Fibroblast of skin of left biceps (primary cell): ENCODE data around the gene GPS2.
"Not testable (repeated sequence)": the region's sequence is repeated elsewhere in the genome, so short reads cannot be mapped to it uniquely, and the experiment has no call there.

Source experiments
- DNase-seq, 2 experiments: peaks; one replicate each; pipeline ENCODE4 v3.0.0-alpha.2; 2013; ENCODE audit warnings: low read depth in 2 of 2

GPS2 gene

GRCh38 chr17:7314719-7315569 is at the start of gene GPS2:
GPS2 (minus strand) TSS chr17:7315360; CDS start chr17:7315052, 308 bp downstream.
- peak; percentile 28 to 36 for DNase-seq

- DNase-seq: no peak
Observed at GRCh38 chr17:7363311-7363710, 48.2 kb upstream of the GPS2 start.

DNA sequence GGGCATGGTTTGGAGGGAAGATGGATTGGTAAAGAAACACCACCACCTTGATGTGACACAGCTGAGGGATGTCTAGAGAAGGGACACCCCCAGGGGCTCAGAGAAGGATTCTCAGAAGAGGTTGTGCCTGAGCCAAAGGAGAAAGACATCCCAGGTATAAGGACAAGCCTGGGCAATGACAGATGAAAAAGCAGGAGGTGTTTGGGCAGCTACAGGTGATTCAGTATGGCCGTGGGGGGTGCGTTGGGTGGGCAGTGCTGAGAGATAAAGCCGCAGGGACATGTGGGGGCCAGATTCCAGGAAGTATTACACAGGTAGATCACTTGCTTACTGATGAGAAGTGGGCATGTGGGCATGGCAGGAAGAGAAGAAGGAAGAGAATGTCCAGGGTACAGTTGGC is 46.7 kb upstream of the GPS2 start:
- no peak for DNase-seq

- no peak for DNase-seq
Observed at GRCh38 chr17:7357381-7357780, 42.2 kb upstream of the GPS2 start.

GRCh38 chr17:7356756-7357155 is 41.6 kb upstream of the GPS2 start:
- no peak for DNase-seq

DNA sequence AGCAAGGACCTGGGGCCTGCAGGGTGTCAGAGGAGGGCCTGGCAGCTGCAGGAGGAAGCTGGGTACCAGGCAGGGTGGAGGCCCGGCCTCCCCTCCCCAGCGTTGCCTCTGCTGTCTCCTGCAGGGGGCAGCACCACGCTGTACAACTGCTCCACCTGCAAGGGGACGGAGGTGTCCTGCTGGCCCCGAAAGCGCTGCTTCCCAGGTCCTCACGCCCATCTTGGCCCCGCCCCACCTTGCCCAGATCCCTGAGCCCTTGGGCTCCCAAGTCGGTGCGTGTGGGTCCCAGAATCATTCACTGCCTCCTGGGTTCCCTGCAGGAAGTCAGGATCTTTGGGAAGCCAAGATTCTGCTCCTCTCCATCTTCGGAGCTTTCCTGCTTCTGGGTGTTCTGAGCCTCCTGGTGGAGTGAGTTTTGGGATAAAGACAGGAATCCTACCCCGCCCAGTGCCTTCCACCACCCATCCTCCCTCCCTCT is 41.0 kb upstream of the GPS2 start:
- DNase-seq: no peak

DNA sequence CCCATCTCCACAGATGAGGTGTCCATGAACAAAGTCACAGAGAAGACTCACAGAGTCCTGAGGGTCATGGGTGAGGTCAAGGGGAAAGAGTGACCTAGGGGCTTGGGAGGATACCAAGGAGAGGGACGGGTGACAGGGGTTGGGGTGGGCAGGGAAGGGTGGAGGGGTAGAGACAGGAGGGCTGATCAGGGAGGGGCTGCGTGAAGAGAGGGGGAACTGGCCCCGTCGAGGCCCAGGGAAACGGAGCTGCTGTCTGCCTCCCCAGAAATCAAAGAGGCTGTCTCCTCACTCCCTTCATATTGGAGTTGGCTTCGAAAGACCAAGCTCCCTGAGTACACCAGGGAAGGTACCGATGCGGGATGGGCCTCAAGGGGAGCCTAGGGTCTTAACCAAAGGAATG is 40.4 kb upstream of the GPS2 start:
- DNase-seq: no peak

DNA sequence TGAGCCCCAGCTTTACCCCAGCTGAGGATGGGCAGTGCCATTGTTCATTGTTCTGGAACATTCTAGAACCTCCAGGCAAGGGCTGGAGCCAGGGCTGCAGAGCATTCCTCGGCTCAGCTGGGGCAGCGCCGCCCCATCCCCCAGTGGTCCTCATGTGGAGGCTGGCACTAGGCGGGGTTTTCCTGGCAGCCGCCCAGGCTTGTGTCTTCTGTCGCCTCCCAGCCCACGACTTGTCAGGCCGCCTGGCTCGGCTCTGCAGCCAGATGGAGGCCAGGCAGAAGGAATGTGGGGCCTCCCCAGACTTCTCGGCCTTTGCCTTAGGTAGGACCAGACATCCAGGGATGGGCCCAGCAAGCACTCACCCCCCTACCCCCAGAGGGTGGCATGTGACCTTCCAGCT is 39.9 kb upstream of the GPS2 start, which contains the start of gene TMEM95:
TMEM95 (plus strand) TSS at position 104 of the 400 bp plus-strand sequence; CDS start at position 153, 49 bp downstream.
- DNase-seq: no peak

GRCh38 chr17:7354262-7354843 is 39.2 kb upstream of the GPS2 start:
- DNase-seq: no peak

DNA sequence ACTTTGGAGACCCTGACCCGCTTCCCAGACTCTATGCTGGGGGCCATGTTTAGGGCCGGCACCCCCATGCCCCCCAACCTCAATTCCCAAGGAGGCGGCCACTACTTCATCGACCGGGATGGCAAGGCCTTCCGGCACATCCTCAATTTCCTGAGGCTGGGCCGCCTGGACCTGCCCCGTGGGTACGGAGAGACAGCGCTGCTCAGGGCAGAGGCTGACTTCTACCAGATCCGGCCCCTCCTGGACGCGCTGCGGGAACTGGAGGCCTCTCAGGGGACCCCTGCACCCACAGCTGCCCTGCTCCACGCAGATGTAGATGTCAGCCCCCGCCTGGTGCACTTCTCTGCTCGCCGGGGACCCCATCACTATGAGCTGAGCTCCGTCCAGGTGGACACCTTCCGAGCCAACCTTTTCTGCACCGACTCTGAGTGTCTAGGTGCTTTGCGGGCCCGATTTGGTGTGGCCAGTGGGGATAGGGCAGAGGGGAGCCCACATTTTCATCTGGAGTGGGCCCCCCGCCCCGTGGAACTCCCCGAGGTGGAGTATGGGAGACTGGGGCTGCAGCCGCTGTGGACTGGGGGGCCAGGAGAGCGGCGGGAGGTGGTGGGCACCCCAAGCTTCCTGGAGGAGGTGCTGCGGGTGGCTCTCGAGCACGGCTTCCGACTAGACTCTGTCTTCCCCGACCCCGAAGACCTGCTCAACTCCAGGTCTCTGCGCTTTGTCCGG is 37.9 kb upstream of the GPS2 start:
- no peak for DNase-seq

DNA sequence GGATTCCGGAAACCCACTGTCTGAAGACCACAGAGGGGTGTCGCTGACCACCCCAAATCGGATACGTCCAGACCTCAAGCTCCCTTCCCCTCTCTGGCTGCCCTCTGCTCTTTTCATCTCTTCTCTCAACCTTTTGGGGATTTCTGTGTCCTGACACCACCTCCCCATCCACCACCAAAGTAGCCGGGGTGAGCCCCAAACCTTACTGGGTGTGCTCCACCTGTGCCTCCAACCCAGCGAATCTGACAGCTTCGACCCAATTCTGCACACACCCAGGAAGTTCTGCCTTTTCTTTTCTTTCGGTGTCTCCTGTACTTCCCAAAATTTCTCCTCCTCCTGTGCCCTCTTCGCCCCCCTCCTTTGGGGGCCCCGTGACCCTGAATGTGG is 37.3 kb upstream of the GPS2 start:
- DNase-seq: no peak

DNA sequence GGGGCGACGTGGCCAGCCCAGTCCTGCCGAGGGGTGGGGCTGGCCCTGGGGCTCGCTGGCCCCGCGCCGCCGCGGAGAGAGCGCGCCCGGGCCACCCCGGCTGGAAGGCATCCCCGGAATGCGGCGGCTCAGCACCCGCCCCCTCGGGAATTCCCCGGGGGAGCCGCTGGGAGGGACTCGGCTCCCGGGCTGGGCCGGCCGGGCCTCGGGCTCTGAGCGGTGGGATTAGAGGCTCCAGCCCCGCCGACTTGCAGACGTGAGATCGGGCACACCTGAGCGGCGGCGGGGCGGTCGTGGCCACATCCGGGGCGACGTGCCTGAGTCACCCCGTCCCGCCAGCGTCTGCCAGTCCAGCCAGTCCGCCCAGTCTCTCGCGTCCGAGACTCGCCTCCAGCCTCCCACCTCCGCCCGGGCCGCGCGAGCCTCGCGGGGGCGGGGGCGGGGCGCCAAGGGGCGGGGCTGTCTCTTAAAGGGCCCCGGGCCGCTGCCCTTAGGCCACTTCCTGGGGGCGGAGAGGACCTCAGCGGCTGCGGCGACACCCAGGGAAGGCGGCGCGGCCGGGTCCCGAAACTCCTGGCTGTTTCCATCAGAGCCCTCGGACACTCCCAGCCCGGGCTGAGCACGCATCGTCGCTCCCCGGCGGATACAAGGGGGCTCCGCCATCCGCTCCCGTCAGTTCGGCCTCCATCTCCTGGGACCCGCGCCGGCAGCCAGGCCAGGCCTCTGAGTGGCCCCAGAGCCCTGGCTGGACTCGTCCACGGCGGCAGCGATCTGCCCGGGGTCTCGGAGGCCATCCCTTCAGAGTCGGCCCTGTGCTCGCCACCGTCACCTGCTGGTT is 36.7 kb upstream of the GPS2 start, which contains the start of gene KCTD11:
KCTD11 (plus strand) TSS at position 498 of the 838 bp plus-strand sequence.
- peak; percentile 84 to 89 for DNase-seq

DNA sequence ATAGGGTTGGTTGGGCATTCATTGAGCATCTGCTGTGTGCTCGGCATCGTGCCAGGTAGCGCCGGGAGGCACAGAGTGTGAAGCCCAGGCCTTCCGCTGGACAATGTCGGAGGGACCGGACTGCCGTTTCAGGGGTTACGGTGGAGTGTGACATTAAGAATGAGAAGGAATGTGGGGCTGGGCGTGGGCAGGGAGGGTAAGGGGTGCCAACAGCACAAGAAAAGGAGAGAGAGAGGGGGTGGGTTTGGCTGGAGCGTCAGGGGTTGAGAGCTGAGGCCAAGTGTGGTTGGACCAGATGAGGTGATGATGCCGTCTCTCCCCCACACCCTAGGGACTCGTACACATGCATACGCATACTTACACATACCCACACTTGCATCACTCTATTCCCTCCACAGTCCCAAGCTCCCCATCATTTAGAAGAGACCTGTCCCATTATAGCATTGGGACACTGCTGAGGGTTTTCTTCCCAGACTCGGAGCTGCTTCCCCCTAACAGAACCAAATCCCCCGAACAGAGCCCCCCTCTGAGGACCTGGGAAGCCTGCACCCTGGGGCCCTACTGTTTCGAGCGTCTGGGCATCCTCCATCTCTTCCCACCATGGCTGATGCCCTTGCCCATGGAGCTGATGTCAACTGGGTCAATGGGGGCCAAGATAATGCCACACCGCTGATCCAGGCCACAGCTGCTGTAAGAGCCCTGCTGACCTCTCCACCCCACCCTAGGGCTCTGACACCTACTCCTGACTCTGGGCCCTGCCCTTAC is 33.5 kb upstream of the GPS2 start:
- no peak for DNase-seq

DNA sequence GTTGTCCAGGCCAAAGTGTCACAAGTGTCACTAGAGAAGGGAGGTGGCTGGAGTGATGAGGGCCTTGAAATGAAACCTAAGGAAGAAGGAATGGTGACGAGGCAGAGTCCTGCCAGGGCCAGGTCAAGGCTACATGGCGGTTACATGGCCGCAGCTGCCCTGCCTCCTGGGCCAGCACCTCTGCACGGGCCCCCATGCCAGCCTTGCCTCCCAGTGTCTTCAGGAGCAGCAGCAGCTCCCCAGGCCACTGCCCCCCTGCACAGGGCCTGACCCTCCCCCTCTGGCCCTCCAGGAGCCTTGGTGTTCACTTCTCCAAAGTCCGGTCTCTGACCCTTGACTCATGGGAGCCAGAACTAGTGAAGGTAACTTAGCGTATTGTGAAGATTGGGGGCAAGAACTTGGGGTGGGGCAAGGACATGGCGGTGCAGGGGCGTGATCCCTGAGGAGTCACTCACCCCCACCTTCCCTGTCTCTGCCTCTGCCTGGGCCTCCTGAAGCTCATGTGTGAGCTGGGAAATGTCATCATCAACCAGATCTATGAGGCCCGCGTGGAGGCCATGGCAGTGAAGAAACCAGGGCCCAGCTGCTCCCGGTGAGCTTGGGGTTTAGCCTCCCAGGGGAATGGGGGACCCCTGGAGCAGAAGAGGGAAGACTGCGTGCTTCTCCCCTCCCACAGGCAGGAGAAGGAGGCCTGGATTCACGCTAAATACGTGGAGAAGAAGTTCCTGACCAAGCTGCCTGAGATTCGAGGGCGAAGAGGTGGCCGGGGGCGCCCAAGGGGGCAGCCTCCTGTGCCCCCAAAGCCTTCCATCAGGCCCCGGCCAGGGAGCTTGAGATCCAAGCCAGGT is 32.7 kb upstream of the GPS2 start:
- DNase-seq: no peak

DNA sequence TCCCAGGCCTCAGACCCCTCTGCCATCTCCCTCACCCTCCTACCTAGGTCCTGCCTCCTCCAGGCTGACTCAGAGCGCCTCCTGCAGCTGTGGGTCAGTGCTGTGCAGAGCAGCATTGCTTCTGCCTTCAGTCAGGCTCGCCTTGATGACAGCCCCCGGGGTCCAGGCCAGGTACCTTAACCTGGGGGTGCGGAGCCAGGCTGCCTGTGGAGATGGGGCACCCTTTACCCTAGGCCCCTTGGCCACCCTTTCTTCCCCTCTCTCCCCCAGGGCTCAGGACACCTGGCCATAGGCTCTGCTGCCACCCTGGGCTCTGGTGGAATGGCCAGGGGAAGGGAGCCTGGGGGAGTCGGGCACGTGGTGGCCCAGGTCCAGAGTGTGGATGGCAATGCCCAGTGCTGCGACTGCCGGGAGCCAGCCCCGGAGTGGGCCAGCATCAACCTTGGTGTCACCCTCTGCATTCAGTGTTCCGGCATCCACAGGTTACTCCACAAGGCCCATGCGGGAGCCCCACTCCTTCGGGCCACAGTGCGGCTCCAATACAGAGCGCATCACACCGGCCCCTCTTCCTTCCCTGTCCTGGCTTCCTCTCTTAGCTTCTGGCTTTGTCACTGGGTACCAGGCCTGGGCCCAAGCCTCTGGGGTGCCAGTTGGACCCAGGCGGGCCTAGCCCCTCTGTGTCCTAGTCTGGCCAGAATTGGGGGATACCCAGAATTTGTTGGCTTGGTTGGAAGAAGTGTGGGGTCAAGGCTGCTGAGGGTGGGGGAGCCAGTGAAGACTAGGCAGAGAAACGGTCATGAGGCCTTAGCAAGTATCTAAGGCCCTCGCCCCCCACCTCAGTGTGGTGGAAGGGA is 31.8 kb upstream of the GPS2 start:
- DNase-seq: no peak

- DNase-seq: no peak
Observed at GRCh38 chr17:7343250-7343649, 28.1 kb upstream of the GPS2 start.

GRCh38 chr17:7341842-7342241 is 26.7 kb upstream of the GPS2 start:
- DNase-seq: no peak

DNA sequence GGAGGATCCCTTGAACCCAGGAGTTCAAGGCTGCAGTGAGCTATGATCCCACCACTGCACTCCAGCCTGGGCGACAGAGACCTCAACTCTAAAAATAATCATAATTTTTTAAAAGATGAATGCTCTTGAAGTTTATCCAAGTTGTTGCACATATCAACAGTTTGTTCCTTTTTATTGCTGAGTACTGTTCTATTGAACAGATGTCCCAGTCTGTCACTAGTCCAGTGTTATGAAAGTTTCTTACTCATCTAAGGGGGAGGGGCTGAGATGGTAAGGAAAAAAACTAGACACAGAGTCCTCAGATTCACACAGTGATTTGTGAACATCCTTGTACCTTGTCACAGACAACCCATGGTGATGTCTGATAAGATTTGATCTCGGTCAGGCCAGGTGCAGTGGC is 25.0 kb upstream of the GPS2 start:
- no peak for DNase-seq

- DNase-seq: not testable (repeated sequence)
Observed at GRCh38 chr17:7337600-7337999, 22.4 kb upstream of the GPS2 start.
